Glutamatergic neuron (in vitro differentiated cells): ENCODE results near the gene IFT20. TPM values are rescaled to one million over a fixed set of nuclear protein-coding genes. Genes with fewer than 3 reads are reported as not detected.

Experiments used
- DNase-seq: peaks from one replicate; pipeline ENCODE4 v3.0.0; 2022
- H3K27ac Mint-ChIP-seq: one replicate; pipeline ENCODE4 v1.8.0; 2020; ENCODE audit warnings: mild to moderate bottlenecking, mixed read lengths, inconsistent platforms; ENCODE audit not compliant: unreplicated experiment
- H3K27me3 Mint-ChIP-seq: one replicate; pipeline ENCODE4 v1.8.0; 2020; ENCODE audit warnings: mild to moderate bottlenecking, moderate library complexity, mixed read lengths, inconsistent platforms; ENCODE audit not compliant: unreplicated experiment
- H3K36me3 Mint-ChIP-seq: one replicate; pipeline ENCODE4 v1.8.0; 2020; ENCODE audit warnings: mild to moderate bottlenecking, mixed read lengths, inconsistent platforms; ENCODE audit not compliant: unreplicated experiment
- H3K4me1 Mint-ChIP-seq: one replicate; pipeline ENCODE4 v1.8.0; 2020; ENCODE audit warnings: mild to moderate bottlenecking, low read depth, mixed read lengths, inconsistent platforms; ENCODE audit not compliant: unreplicated experiment
- H3K4me3 Mint-ChIP-seq: one replicate; pipeline ENCODE4 v1.8.0; 2020; ENCODE audit warnings: mild to moderate bottlenecking, mixed read lengths, inconsistent platforms; ENCODE audit not compliant: unreplicated experiment
- H3K9me3 Mint-ChIP-seq: one replicate; pipeline ENCODE4 v1.8.0; 2020; ENCODE audit warnings: mild to moderate bottlenecking, moderate library complexity, mixed read lengths, inconsistent platforms; ENCODE audit not compliant: unreplicated experiment
- microRNA-seq: library from miRNA; unstranded; fragments of <30 nt; microRNA quantifications from one replicate; pipeline ENCODE4, GENCODE V29; 2020; ENCODE audit not compliant: unreplicated experiment
- total RNA-seq: library from RNA; stranded (reverse); fragmentation: NEBNext Ultra II Directional; extraction: Animal tissue kit (Norgen Biotek cat#: 25700); gene quantifications from one replicate; pipeline ENCODE4 v1.2.1, GENCODE V29; 2021; ENCODE audit not compliant: unreplicated experiment
- TF ChIP-seq, protein P1 (sequence below): fragments of 200-600 bp; sonication (generic); IDR thresholded peaks from one replicate; pipeline ENCODE4 v1.5.0; 2021; ENCODE audit not compliant: partially characterized antibody, unreplicated experiment

IFT20 gene
- total RNA-seq, 1 donor from 2014 or later: 43.9 TPM

DNA sequence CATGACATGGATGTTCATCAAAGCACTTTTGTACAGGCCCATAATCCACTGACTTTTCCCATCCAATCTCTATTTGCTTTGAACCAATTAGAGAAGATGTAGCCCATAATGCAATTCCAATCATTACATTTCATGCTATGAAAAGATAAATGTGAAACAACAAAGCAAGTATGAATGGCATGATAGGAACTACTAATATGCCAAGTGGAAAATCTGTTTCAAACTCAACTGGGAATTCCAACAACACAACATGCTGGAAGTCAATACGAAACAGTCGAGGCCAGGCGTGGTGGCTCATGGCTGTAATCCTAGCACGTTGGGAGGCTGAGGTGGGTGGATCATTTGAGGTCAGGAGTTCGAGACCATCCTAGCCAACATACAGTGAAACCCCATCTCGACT, 55.9 kb downstream of the IFT20 start:
- peaks cover 3% of the 10 kb centered on the region for H3K27me3 Mint-ChIP-seq
- H3K4me1 Mint-ChIP-seq: peaks cover 3% of the 10 kb centered on the region
- no peak for DNase-seq
- no peak overlapping the region for H3K27ac Mint-ChIP-seq
- TF ChIP-seq, protein P1, sequence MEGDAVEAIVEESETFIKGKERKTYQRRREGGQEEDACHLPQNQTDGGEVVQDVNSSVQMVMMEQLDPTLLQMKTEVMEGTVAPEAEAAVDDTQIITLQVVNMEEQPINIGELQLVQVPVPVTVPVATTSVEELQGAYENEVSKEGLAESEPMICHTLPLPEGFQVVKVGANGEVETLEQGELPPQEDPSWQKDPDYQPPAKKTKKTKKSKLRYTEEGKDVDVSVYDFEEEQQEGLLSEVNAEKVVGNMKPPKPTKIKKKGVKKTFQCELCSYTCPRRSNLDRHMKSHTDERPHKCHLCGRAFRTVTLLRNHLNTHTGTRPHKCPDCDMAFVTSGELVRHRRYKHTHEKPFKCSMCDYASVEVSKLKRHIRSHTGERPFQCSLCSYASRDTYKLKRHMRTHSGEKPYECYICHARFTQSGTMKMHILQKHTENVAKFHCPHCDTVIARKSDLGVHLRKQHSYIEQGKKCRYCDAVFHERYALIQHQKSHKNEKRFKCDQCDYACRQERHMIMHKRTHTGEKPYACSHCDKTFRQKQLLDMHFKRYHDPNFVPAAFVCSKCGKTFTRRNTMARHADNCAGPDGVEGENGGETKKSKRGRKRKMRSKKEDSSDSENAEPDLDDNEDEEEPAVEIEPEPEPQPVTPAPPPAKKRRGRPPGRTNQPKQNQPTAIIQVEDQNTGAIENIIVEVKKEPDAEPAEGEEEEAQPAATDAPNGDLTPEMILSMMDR: no peak
- no peak overlapping the region for H3K4me3 Mint-ChIP-seq
- H3K36me3 Mint-ChIP-seq: no peaks in the 10 kb centered on the region
- H3K9me3 Mint-ChIP-seq: no peaks in the 10 kb centered on the region

Small RNA genes within 50 kb of the gene (microRNA-seq; reads per million reads assigned to microRNA genes)
- gene MIR4723: 4.8 reads per million, percentile 31 among the genes with 10 or more reads in this experiment

Other genes starting within 250 kb of the IFT20 start
- gene TMEM97, start 16.3 kb downstream of the IFT20 start, total RNA-seq: 170 TPM
- gene TNFAIP1, start 289 bp upstream of the IFT20 start, total RNA-seq: 111 TPM
- gene POLDIP2, start 22.1 kb upstream of the IFT20 start, total RNA-seq: 73.5 TPM
- gene SEBOX, start 29.7 kb upstream of the IFT20 start, total RNA-seq: not detected
- gene VTN, start 34.8 kb upstream of the IFT20 start, total RNA-seq: 0.25 TPM
- gene SARM1, start 36.2 kb upstream of the IFT20 start, total RNA-seq: 100 TPM
- 6.3 TPM for gene SLC46A1, start 70.7 kb upstream of the IFT20 start, total RNA-seq
- not detected for gene SLC13A2, start 138.2 kb upstream of the IFT20 start, total RNA-seq
- not detected for gene FOXN1, start 170.9 kb upstream of the IFT20 start, total RNA-seq
- 57.2 TPM for gene UNC119, start 217.2 kb upstream of the IFT20 start, total RNA-seq
- gene PIGS, start 236.1 kb upstream of the IFT20 start, total RNA-seq: 63.1 TPM
- gene ALDOC, start 241.4 kb upstream of the IFT20 start, total RNA-seq: 50.9 TPM